ENCODE data around the gene ABLIM1. TPM values are rescaled to one million over a fixed set of nuclear protein-coding genes. Genes with fewer than 3 reads are reported as not detected.

ABLIM1 gene
- total RNA-seq, 1 donor from 2014 or later = 51.4 TPM

DNA sequence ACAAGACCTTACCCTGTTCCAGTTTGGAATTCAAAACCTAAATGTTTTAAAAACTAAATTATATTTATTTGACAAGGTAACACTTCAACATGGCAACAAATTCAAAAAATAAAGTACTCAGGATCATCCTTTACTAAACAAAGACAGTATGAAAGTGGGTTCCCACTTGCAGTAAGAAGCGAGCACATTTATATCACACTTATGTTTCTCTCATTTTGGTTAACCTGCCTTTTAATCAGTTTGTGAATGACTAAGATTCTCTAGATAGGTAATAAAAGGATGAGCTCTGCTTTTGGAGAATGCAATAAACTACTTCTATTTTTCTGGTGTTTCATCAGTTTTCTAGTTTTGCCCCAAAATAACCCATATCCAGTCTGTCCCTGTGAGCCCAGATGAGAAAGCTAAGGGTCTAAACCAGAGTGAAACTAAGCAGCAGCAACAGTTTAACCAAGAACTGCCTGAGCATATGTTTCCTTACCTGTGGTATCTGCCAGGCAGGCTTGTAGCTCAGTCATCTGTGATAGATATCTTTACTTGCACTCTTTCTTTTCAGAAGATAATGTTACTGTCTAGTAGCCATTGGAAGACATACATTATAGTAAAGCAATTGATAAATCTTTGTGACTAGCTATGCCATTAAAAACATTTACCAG, 64.1 kb downstream of the ABLIM1 start:
- DNase-seq (ENCODE audit: low spot score in 2 of 2) (no peak), FAIRE-seq (no peak)

DNA sequence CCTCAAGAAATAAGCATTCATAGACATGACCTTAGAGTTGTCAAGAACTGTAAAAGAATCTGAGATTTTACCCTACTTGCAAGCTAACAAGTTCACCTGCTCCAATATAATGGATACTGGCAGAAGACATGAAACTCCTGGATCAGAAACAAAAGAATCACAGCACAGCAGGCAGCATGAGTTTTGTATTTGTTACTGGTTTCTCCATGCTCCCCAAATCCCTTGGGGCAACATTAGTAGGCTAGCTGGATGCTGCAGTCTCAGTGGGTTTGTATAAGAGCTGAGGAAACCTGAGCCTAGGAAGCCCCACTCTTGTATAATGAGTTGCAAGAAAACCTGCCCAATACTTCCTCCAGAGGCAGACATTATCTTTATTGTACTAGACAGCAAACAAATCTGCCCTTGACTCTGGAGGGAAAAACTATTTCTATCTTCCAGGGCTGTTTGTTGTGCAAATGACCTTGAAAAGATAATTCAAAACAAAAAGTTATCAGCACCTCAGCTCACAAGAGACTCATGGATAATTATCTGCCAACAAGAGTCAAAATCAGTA, 64.8 kb downstream of the ABLIM1 start:
- no peak for FAIRE-seq
- no peak for DNase-seq (ENCODE audit: low spot score in 2 of 2)

DNA sequence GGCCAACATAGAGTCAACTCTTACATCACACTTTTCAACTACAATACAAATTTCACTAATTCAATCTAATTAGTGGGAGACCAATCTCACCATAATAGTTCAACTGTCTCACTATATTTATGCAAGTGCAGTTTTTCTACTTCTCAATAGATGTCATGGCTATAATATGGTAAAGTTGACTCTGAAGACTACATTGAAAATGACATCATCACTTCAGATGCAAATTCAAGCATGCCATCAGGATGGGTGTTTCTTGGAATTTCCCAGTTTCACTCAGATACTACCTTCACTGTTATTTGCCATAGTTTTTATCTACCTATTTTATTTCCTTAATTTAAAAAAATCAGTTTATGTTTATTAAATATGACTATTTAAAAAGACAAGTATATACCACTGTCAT, 67.1 kb downstream of the ABLIM1 start:
- FAIRE-seq (no peak), DNase-seq (ENCODE audit: low spot score in 2 of 2) (no peak)

DNA sequence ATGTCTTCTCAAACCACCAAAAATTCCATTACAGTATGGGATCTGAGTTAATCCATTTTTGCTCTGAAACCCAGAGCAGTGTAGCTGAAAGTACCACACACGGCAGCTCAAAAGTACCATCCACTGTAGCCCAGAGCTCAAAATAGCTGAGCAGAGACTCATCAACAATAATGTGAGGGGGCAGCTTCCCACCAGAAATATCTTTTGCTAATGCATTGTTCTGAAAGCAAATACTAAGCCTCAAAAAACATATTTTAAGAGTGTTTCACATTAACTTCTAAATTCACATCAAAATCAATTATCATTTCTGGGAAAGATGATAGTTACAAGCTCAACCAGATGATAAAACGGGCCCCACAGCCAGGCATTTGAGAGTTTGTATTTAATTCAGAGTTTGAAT, 73.7 kb downstream of the ABLIM1 start:
- DNase-seq (ENCODE audit: low spot score in 2 of 2) (no peak), FAIRE-seq (no peak)

GRCh38 chr10:114581071-114581470, 77.0 kb downstream of the ABLIM1 start:
- FAIRE-seq = no peak
- DNase-seq (ENCODE audit: low spot score in 2 of 2) = no peak

- FAIRE-seq (no peak), DNase-seq (ENCODE audit: low spot score in 2 of 2) (no peak)
These were observed 80.9 kb downstream of the ABLIM1 start for GRCh38 chr10:114577133-114577532.

DNA sequence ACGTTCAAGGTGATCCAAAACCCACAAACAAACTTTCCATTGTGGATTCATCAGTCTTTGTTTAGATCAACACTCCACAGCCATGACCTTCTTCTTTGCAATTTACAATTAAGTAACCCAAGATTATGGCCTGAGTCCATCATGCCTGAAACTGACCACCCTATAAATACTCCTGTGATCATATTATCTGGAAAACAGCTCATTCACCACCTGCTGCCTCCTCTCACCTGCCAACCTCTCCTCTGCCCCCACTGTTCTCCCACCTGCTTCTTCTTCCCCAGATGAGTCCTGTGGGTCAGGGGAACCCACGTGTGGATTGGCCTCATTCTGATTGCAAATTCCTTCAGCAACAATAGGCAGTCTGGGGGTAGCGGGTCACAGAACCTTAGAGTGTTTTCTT, 81.4 kb downstream of the ABLIM1 start:
- FAIRE-seq (no peak), DNase-seq (ENCODE audit: low spot score in 2 of 2) (no peak)

GRCh38 chr10:114576132-114576487, 82.0 kb downstream of the ABLIM1 start:
- no peak for DNase-seq (ENCODE audit: low spot score in 2 of 2)
- no peak for FAIRE-seq

GRCh38 chr10:114575417-114576131, 82.5 kb downstream of the ABLIM1 start:
- DNase-seq (ENCODE audit: low spot score in 2 of 2) (no peak), FAIRE-seq (no peak)

DNA sequence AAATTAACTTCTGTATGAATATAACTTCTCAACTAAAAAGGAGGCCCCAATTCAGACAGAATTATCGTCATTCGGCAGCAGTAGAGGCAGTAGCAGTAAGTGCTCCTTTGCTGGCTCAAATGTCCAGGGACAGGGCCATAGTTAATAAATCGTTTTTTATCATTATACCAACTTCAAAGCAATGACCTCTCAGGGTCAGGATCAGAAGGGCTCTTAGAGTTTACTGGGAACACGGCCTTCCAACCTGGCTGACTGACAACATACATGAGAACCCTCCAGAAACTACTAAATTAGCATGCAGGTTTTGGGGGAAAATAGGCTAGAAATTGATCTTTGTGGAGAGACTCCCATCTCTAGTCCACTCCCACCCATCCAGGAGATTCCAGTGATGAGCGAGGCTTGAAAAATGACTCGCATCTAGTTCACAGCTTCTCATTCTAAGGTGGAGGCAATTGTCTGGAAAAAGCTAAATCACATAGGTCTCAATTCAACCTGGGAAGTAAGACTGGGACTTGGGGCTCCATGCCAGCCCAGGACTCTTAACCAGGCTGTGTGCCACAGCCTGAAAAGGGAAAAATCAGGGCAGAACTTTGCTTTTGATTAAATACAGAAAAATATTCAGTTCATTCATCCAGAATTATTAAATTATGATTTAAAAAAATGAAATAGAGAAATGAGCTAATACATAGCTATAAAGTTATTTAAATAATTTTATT, 84.6 kb downstream of the ABLIM1 start:
- DNase-seq (ENCODE audit: low spot score in 2 of 2) = no peak
- FAIRE-seq = no peak

GRCh38 chr10:114571316-114571999, 86.6 kb downstream of the ABLIM1 start:
- no peak for DNase-seq (ENCODE audit: low spot score in 2 of 2)
- FAIRE-seq = no peak

DNA sequence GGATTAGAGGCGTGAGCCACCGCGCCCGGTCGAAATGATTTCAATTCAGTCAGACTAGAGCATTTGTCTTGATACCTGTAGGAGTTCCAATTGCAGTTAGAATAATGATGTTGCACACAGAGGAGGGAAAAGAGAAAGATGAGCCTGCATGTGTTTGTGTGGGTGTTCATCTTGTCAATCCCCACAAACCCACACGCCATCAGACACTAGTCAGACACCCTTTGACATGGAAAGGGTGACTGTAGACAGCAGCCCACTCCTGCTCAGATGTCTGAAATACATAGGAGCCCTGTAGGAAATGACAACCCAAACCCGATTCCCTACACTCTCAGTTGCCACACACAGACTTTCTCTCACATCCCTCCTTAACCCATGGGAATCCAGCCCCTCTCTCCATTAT, 92.0 kb downstream of the ABLIM1 start:
- DNase-seq (ENCODE audit: low spot score in 2 of 2) (no peak), FAIRE-seq (no peak)

GRCh38 chr10:114565066-114565465, 93.0 kb downstream of the ABLIM1 start:
- DNase-seq (ENCODE audit: low spot score in 2 of 2) (no peak), FAIRE-seq (no peak)

GRCh38 chr10:114561008-114561523, 97.0 kb downstream of the ABLIM1 start:
- FAIRE-seq = no peak
- DNase-seq (ENCODE audit: low spot score in 2 of 2) = no peak

GRCh38 chr10:114560144-114560543, 97.9 kb downstream of the ABLIM1 start:
- FAIRE-seq (no peak), DNase-seq (ENCODE audit: low spot score in 2 of 2) (no peak)

GRCh38 chr10:114559636-114560035, 98.4 kb downstream of the ABLIM1 start:
- DNase-seq (ENCODE audit: low spot score in 2 of 2) = no peak
- FAIRE-seq = no peak

- FAIRE-seq (no peak), DNase-seq (ENCODE audit: low spot score in 2 of 2) (no peak)
These were observed 100.2 kb downstream of the ABLIM1 start for GRCh38 chr10:114557854-114558253.

- no peak for FAIRE-seq
- DNase-seq (ENCODE audit: low spot score in 2 of 2) = no peak
These were observed 101.6 kb downstream of the ABLIM1 start for GRCh38 chr10:114556236-114557122.

DNA sequence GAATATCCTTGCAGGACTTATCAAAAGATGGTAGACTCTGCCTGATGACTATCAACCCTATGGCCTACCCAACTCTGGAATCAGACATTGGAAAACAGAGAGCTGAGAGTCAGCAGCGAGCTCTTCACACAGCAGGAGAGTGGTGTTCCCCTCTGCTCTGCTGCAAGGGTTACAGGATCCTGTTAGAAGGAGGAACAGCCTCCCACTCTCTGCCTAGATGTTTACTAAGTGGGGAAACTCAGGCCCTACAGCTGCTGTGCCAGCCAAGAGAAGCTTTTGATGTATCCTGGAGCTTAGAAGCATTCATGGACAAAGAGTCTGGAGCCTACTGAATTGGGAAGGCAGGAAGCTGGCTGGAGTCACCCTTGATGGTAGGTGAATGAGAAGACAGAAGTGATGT, 104.6 kb downstream of the ABLIM1 start:
- FAIRE-seq (no peak), DNase-seq (ENCODE audit: low spot score in 2 of 2) (no peak)

DNA sequence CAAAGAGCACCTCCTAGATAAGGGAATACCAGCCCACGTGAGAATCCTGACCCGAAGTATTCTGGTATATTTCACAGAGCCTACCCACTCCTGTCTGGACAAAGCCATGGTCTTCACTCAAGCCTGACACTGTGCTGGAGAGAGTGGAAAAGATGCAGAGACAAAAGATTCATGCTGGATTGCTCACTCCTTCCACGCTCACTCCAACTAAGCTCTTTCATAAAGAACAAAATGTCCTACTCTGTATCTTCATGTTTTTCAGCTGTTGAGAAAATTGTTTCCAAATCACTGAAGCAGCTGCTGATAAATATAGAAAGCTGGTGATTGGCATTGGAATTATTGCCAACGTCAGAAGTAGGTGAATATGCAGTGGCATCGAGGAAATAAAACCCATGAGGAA, 106.0 kb downstream of the ABLIM1 start:
- FAIRE-seq (no peak), DNase-seq (ENCODE audit: low spot score in 2 of 2) (no peak)

Data from frontal cortex (tissue), 4 donors.